Natural killer cell (primary cell): ENCODE data around the gene SERPINI2. TPM values are rescaled to one million over a fixed set of nuclear protein-coding genes. Genes with fewer than 3 reads are reported as not detected.

ENCODE experiments used
- ATAC-seq, 3 donors: fragments of 150-1000 bp in 2 of 3; fragments of 200-7000 bp in 1 of 3; cut with Tn5 transposase; 1 replicate in 1 of 3; 2 replicates in 2 of 3; pipeline ENCODE4 v1.10.0; 2021; ENCODE audit warnings: mild to moderate bottlenecking in 2 of 3, moderate library complexity in 2 of 3
- DNase-seq, 2 donors: peaks; one replicate each; pipeline versions ENCODE4 v3.0.0 to v3.0.0-alpha.2; 2013 to 2021; ENCODE audit warnings: mixed read lengths in 1 of 2
- H3K27ac ChIP-seq: one replicate; pipeline ENCODE4 v1.5.1; 2013; ENCODE audit warnings: mild to moderate bottlenecking, low read length
- H3K27me3 ChIP-seq: one replicate; pipeline ENCODE4 v1.6.1; 2013; ENCODE audit warnings: low read length; ENCODE audit not compliant: control insufficient read depth, insufficient read depth
- H3K36me3 ChIP-seq: one replicate; pipeline ENCODE4 v1.6.1; 2013; ENCODE audit warnings: low read length; ENCODE audit not compliant: control insufficient read depth, insufficient read depth
- H3K4me1 ChIP-seq: one replicate; pipeline ENCODE4 v1.6.1; 2013; ENCODE audit warnings: low read length; ENCODE audit not compliant: control insufficient read depth, insufficient read depth
- H3K4me3 ChIP-seq: one replicate; pipeline ENCODE4 v1.5.1; 2013; ENCODE audit warnings: low read length
- H3K9me3 ChIP-seq: one replicate; pipeline ENCODE4 v1.6.1; 2013; ENCODE audit warnings: low read length; ENCODE audit not compliant: control insufficient read depth, insufficient read depth
- H3K27ac Mint-ChIP-seq, 2 donors: one replicate each; pipeline ENCODE4 v1.8.0; 2022; ENCODE audit warnings: mild to moderate bottlenecking in 2 of 2, mixed read lengths in 2 of 2, moderate library complexity in 1 of 2
- H3K27me3 Mint-ChIP-seq, 2 donors: one replicate each; pipeline ENCODE4 v1.8.0; 2022; ENCODE audit warnings: low read depth in 2 of 2, mixed read lengths in 2 of 2
- H3K36me3 Mint-ChIP-seq: one replicate; pipeline ENCODE4 v1.8.0; 2022; ENCODE audit warnings: mixed read lengths
- H3K4me1 Mint-ChIP-seq, 2 donors: one replicate each; pipeline ENCODE4 v1.8.0; 2022; ENCODE audit warnings: mixed read lengths in 2 of 2
- H3K4me3 Mint-ChIP-seq: one replicate; pipeline ENCODE4 v1.8.0; 2022; ENCODE audit warnings: mild to moderate bottlenecking, moderate library complexity, mixed read lengths
- H3K9me3 Mint-ChIP-seq, 2 donors: one replicate each; pipeline ENCODE4 v1.8.0; 2022; ENCODE audit warnings: mixed read lengths in 2 of 2
- CTCF ChIP-seq: fragments of 200-600 bp; IDR thresholded peaks from one replicate; pipeline ENCODE4 v1.8.0; 2022; ENCODE audit warnings: antibody characterized with exemption
- WGBS: methylation state at CpG from one replicate; pipeline ENCODE4 v1.1.7; 2013; ENCODE audit warnings: missing lambda C conversion rate; ENCODE audit not compliant: insufficient coverage; 5-methylcytosine and 5-hydroxymethylcytosine counted together
- intact Hi-C: fragments of 100-400 bp; cut with micrococcal nuclease; formaldehyde crosslinking; loops from one replicate; pipeline ENCODE4 v1.14.2; 2022
- total RNA-seq, 4 donors: library from RNA; stranded (reverse); fragments of 120-200 nt in 1 of 4; gene quantifications; one replicate each; pipeline versions ENCODE4 v1.2.3 to v1.2.4, GENCODE V29; 2013 to 2022

Gene SERPINI2
- total RNA-seq, 3 donors from 2014 or later (not counting 1 experiment from before 2014, with no cell fraction given), result not detected

GRCh38 chr3:167453815-167454214, 20.0 kb downstream of the SERPINI2 start:
- no peaks in the 10 kb centered on the region for H3K4me1 Mint-ChIP-seq
- ATAC-seq, result no peak

GRCh38 chr3:167451282-167451681, 22.6 kb downstream of the SERPINI2 start:
- intact Hi-C loops, result no loop called here
- no peaks in the 10 kb centered on the region for H3K9me3 Mint-ChIP-seq
- ATAC-seq (no peak), DNase-seq (no peak)
- H3K27me3 Mint-ChIP-seq, result no peaks in the 10 kb centered on the region
- no peaks in the 10 kb centered on the region for H3K36me3 Mint-ChIP-seq
- no peaks in the 10 kb centered on the region for H3K4me1 Mint-ChIP-seq
- no peak overlapping the region for H3K27ac Mint-ChIP-seq
- no peak overlapping the region for H3K4me3 ChIP-seq
- WGBS, result 58% methylated on average over 1 of the region's 1 CpG
- no peaks in the 10 kb centered on the region for H3K36me3 ChIP-seq
- no peaks in the 10 kb centered on the region for H3K9me3 ChIP-seq
- no peaks in the 10 kb centered on the region for H3K27me3 ChIP-seq
- H3K4me1 ChIP-seq, result no peaks in the 10 kb centered on the region
- no peak overlapping the region for H3K27ac ChIP-seq
- no peak for TF ChIP-seq CTCF
- H3K4me3 Mint-ChIP-seq, result no peak overlapping the region

More at GRCh38 chr3:167453815-167454214, 20.0 kb downstream of the SERPINI2 start:
- H3K27ac ChIP-seq, result no peak overlapping the region
- Mint-ChIP-seq H3K36me3 (no peaks in the 10 kb centered on the region), H3K9me3 (peaks cover 2 to 3% of the 10 kb centered on the region in 2 donors), H3K27ac (no peak overlapping the region), H3K4me3 (no peak overlapping the region), H3K27me3 (no peaks in the 10 kb centered on the region)
- no peak for DNase-seq
- H3K9me3 ChIP-seq, result no peaks in the 10 kb centered on the region
- H3K4me1 ChIP-seq, result no peaks in the 10 kb centered on the region
- no peak for TF ChIP-seq CTCF
- H3K4me3 ChIP-seq, result no peak overlapping the region
- 85% methylated on average over 1 of the region's 2 CpGs for WGBS
- no peaks in the 10 kb centered on the region for H3K36me3 ChIP-seq
- intact Hi-C loops, result no loop called here
- no peaks in the 10 kb centered on the region for H3K27me3 ChIP-seq

DNA sequence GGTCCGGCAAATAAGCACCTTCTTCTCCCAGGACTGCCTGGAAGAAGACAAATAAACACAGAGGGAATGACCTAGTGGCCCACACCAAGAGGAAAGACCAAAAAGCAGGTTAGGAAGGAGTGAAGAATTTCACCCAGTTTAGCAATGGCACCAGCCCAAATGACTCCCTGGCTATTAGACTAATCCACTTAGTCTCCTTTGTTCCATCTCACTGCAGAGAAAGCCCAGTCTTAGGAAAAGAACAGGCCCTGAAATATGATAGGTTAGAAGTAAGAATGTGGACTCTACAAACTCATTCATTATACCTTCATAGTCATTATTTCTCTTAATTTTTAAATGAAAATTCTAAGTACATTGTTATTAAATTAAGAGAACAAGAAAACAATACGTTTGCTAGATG, 23.2 kb downstream of the SERPINI2 start:
- no peak for TF ChIP-seq CTCF
- Histone ChIP-seq H3K4me3 (no peak overlapping the region), H3K36me3 (no peaks in the 10 kb centered on the region), H3K9me3 (no peaks in the 10 kb centered on the region), H3K27me3 (no peaks in the 10 kb centered on the region), H3K27ac (no peak overlapping the region), H3K4me1 (no peaks in the 10 kb centered on the region)
- DNase-seq (no peak), ATAC-seq (no peak)
- Mint-ChIP-seq H3K4me1 (no peaks in the 10 kb centered on the region), H3K27ac (no peak overlapping the region), H3K4me3 (no peak overlapping the region), H3K9me3 (peaks cover 0 to 2% of the 10 kb centered on the region in 2 donors), H3K27me3 (no peaks in the 10 kb centered on the region), H3K36me3 (no peaks in the 10 kb centered on the region)
- WGBS, result 100% methylated on average over 1 of the region's 2 CpGs
- intact Hi-C loops, result no loop called here

DNA sequence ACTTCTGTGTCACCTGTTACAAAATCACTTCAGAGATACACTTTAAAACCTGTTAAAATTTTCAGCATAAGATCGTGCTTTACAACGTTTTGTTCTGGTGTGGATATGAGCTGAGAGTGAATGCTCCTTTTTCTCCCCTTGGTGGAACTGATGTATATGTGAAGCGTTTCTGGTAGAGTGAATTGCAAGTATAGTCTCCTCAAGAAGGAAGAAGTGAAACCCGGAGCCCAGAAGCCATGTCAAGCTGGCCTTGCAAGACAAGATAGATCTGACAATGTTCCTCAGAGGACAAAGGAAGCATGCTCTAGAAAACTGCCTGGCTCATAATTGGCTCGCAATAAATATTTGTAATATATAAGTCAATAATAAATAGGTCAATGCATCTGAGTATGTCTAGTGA, 23.6 kb downstream of the SERPINI2 start:
- no peak overlapping the region for H3K4me3 Mint-ChIP-seq
- Histone ChIP-seq H3K27me3 (no peaks in the 10 kb centered on the region), H3K9me3 (no peaks in the 10 kb centered on the region), H3K4me3 (no peak overlapping the region), H3K27ac (no peak overlapping the region), H3K4me1 (no peaks in the 10 kb centered on the region), H3K36me3 (no peaks in the 10 kb centered on the region)
- TF ChIP-seq CTCF, result no peak
- 87% methylated on average over 4 of the region's 5 CpGs for WGBS
- no peaks in the 10 kb centered on the region for H3K36me3 Mint-ChIP-seq
- H3K27me3 Mint-ChIP-seq, result no peaks in the 10 kb centered on the region
- intact Hi-C loops, result no loop called here
- H3K27ac Mint-ChIP-seq, result no peak overlapping the region
- ATAC-seq, result no peak
- peaks cover 0 to 2% of the 10 kb centered on the region in 2 donors for H3K9me3 Mint-ChIP-seq
- no peaks in the 10 kb centered on the region for H3K4me1 Mint-ChIP-seq
- DNase-seq, result no peak
